ENCODE results near the gene TMEM151A.
A peak's percentile ranks its signal among the peaks of the same experiment; 100 is the strongest.

DNA sequence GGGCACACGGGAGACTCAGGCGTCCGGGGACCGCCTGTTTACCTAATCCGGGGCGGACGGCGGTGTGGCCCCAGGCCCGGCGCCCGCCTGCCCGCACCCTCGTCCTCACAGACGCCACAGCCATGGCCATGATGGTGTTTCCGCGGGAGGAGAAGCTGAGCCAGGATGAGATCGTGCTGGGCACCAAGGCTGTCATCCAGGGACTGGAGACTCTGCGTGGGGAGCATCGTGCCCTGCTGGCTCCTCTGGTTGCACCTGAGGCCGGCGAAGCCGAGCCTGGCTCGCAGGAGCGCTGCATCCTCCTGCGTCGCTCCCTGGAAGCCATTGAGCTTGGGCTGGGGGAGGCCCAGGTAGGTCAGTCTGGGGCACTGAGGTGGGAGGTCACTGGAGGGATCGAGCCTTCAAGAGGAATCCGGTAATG is 33.2 kb upstream of the TMEM151A start:
- TF ChIP-seq EZH2 (IDR thresholded peaks at IDR 0.05; ENCODE audit: low read length, unreplicated experiment) (no peak), CTCF (conservative IDR thresholded peaks at IDR 0.05; ENCODE audit: low read depth, low read length) (peak; percentile 32; the same call in 1 of the 2 replicates)

All from PC-3 (cell line).